HG03159 (cell line): Measurements from ENCODE around the gene RHOF.
A peak's percentile ranks its signal among the peaks of the same experiment; 100 is the strongest.
"Not testable (repeated sequence)": the region's sequence is repeated elsewhere in the genome, so short reads cannot be mapped to it uniquely, and the experiment has no call there.

Source experiments
- ATAC-seq: cut with Tn5 transposase; IDR thresholded peaks from one replicate; pipeline ENCODE4 v1.9.1; 2021; ENCODE audit warnings: mild to moderate bottlenecking, moderate library complexity; ENCODE audit not compliant: unreplicated experiment

RHOF gene

DNA sequence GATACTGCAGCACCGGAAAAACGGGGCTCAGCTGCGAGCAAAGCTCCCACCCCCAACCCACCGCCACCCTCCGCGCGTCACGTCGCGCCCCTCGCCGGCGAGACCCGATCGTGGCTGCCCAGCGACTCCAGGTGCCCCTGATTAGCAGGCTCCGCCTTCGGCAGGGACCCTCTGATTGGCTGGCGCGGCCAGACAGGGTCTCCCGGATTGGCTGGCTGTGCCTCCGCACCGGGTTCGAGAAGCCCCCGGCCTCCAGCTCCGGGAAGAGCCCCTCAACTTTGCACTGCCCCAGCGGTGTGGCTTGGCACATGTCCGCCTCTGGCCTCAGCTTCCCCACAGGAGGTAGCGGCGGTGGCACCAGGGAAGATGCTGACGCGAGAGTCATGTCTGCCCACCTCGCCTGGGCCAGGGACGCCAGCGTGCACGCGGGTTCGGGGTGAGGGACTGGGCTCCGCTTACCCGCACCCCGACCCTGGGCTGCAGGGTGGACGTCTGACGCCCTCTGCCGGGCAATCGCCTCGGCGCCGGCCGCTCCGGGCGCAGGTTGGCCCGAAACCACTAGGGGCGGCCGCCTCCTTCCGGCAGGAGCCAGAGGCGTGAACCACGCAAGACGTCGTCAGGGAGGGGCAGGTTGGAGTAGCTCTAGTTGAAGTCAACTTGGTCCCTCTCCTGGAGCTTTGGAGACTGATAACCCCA lies 498 bp upstream of the RHOF start:
- peak; percentile 44 for ATAC-seq

DNA sequence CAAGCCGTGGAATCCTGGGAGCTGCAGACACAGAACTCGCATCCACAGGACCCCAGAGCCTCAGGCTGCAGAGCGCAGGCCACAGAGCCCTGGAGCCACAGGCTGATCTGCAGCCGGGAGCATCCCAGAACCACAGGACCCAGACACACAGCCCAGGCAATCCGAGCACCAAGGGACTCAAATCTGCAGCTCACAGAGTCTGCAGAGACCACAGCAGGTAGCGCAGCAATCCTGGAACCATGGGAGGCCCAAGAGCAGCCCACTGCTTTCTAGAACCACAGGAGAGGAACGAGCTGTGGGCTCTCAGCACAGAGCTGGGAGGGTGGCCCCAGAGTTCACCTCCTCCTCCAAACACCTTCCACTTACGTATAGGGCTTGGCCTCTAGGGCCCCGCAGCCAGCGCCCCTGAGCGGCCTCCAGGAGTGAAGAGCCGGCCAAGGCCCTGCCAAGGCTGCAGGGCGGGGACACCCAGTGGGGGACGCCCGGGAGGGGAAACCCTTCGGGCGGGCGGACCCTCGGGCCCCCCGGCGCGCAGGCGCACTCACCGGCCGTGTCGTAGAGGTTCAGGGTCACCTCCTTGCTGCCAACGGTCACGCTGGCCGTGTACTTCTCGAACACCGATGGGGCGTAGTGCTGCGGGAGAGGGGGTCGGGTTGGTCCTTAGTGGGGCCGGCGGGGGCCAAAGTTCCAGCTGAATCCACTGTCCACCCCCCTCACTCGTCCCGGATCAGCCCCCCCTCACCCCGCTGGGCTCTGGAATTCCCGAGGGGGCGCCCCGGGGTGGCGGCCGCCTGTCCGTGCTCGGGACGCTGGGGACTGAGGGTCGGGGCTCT lies 665 bp downstream of the RHOF start:
- no peak for ATAC-seq

DNA sequence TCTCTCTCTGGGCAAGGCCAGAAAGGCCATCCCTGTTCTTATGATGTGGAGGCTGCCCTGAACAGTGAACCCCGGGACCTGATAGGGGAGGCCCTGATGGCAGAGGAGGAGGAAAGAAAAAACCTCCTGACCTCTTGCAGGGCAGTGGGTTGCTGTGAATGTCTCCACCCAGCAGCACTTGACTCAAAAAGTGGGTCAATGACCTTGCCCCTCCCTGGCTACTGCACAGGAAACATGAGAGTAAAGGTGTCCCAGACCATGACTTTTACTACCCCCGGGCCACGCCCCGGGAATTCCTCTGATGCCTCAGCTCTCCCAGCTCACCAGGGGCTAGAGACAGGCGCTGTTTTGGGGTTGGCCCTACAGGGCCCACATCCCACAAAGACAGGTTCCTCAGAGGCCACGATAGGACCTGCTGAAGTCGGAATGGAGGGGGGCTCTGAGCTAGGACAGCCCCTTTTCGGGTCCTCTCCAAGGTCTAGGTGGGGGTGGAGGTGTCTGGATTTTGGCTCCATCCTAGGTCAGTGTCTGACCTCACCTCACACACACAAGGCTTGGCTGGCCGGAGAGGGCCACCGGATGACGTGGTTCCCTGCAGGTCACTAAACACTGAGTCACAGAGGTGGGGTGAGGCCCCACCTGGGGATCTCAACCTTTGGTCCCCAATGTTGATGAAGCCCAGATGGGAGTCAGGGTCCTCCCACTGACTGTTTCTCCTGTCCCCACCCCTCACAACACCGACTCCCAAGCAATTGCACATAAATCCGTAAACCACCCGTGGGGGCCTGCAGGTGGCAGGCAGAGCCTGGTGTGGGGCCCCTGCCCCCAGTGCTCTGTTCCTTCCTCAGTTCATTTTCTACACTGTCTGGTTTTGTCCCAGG lies 1.6 kb downstream of the RHOF start:
- no peak for ATAC-seq

DNA sequence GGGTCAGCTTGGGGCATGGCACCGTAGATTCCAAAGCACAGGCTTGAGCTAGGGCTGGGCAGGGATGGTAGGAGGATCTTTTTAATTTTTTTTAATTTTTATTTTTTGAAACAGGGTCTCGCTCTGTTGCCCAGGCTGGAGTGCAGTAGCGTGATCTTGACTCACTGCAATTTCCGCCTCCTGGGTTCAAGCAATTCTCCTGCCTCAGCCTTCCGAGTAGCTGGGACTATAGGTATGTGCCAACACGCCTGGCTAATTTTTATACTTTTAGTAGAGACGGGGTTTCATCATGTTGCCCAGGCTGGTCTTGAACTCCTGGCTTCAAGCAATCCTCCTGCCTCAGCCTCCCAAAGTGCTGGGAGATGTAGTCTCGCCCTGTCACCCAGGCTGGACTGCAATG lies 2.7 kb downstream of the RHOF start:
- ATAC-seq, result not testable (repeated sequence)

DNA sequence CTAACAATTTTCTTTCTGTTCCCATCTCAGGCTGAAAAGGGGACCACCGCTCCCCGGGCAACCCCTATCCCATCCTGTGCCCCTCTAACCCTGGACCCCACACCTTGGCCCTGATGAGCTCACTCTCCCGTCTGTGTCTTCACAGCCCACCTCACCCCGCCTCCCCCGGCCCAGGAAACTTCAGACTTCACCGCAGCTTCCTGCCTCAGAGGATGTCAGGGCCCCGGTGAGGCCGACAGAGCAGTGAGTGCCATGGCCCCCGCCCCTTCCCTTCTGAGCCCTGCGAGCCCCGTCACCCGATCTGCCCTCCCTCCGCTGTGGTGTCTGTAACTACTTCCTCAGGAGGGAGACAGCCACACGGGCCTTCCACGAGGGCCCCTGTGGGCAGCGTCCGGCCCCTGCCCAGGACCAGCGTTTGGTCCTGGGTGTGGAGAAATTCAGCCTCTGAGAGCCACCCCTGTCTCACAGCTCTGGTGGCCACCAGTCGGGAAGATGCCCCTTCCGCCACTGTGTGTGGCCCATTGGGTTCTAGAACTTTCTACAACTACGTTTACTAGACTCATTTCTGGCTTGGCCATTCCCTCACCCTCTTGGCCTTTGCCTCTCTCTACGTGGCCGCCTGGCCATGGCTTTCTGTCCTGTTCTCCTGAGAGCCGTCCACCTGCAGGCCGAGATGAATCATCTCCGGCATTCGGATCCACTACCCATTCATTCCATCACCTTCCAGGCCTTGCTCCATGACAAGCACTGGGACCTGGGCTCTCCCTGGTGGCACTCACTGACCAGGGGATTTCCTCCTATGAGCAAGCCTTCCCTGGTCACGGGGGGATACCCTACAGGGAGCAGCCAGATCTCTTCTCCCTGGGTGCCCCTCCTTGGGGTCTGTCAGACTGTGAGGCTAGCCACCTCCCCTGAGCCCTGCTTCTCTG lies 3.4 kb downstream of the RHOF start:
- peak; percentile 44 for ATAC-seq

DNA sequence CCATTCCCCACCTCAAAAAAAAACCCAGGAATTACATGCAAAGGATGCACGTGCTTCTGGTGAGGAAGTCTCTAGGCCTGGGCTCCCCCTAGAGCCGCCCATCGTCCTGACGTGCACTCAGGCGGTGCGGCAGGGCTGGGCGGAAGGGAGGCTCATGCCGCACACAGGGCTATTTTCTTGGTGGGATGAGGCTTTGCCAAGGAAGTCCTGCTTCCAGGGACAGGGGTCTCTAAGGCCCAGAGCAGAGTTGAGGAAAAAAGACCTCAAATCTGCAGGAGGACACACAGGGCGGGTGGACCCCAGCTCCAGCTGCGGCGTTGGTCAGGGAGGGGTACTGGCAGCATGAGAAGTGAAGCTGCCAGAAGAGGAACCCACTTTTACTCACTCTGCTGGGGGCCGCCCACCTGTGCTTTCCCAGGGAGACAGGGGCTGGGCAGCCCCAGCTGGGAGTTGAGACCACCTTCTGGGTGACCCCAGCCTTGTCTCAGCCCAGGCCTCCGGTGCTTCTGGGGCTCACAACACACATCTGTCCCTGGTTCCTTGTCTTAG lies 4.2 kb downstream of the RHOF start:
- ATAC-seq, result no peak

DNA sequence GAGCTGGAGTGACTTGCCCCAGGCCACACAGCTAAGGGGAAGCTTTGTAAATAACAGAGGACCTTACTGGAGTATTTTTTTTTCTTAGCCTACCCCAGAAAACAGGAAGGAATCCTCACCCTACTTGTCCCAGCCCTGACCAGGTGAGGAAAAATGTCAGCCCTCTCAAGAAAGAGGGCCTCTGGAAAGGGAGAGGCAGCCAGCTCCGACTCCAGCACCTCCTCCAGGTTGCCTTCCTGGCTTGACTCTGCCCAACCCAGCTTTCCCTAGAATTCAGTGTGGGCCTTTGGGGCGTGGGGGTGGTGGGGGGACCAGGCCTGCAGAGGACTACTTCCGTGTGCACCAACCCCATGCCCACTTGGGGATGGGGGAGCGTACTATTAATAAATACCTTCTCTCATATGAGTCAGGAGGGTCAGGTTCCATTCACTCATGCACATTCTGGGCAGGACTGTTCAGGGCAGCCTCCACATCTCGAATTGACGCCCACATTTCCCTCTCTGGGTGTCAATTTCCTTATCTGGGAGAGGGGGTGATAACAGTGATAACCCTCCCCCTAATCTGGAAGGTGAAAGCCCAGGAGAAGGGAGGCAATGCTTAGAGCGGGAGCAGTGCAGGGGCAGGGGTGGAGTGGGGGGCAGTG lies 5.2 kb downstream of the RHOF start:
- no peak for ATAC-seq

DNA sequence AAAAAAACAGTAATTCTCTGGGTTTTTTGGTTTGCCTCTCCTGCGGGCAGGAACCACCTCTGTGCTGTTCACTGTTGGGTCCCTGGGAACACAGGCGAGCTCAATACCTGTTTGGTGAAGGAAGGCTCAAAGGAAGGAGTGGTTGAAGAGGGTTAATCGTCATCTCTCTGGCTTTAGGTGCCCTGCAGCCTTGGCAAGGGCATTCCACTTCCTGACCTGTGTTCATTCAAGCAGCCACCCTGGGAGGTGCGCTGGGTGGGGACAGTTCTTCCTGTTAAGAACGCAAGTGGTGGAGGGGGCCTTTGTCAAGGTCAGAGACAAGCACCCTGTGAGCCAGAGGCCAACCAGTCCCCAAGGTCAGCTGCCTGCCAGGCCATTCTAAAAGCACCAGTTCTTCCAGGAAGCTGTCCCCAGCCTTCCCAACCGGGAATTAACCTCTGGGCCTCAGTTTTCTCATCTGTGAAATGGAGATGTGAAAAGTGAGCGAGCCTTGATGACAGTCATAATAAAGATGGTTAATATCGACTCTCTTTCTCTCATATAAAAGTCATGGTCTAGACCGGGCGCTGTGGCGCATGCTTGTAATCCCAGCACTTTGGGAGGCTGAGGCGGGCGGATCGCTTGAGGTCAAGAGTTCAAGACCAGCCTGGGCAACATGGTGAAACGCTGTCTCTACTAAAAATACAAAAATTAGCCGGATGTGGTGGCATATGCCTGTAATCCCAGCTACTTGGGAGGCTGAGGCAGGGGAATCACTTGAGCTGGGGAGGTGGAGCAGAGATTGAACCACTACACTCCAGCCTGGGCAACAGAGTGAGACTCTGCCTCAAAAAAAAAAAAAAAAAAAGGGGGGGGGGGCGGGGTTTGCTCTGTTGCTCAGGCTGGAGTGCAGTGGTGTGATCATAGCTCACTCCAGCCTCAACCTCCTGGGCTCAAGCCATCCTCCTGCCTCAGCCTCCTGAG lies 6.1 kb downstream of the RHOF start:
- no peak for ATAC-seq

DNA sequence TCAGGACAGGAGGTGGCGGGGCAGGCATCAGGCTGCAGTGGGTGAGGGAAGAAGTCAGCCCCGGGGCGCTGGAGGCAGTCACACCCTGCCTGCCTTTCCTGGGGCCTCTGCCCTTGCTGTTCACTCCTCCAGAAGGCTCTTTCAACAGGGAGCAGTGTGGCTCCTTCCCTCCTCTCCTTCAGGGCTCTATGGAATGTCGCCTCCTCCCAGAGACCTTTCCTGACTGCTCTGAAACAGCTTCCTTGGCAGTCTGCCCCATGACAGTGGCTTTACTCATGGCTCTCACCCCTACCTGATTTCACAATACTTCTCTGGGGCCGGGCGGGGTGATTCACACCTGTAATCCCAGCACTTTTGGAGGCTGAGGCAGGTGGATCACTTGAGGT lies 7.1 kb downstream of the RHOF start:
- no peak for ATAC-seq

DNA sequence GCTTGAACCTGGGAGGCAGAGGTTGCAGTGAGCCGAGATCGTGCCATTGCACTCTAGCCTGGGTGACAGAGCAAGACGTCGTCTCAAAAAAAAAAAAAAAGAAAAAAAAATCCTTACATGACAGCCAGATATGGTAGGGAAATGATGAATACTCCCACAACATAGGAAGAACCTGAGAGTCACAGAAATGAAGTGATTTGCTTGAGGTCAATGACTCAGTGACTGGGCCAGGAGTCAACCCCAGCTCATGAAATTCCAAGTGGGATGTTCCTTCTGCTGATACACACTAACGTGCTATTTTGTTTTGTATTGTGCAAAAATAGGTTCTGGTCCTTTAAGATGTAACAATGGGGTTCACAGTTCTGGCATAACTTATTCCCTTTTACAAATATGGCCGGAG lies 9.0 kb downstream of the RHOF start:
- no peak for ATAC-seq

DNA sequence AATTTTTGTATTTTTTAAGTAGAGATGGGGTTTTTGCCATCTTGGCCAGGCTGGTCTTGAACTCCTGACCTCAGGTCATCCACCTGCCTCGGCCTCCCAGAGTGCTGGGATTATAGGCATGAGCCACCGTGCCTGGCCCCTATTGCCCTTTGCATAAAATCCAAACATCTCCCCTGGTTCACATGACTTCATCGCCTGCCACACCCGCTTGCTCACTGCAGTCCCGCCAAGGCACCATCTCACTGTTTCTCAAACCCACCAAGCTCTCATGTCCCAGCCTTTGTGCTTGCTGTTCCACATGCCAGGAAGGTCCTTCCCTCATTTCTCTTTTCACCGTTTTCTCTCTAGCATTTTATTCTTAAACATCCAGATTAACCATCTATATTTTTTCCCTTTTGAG lies 9.7 kb downstream of the RHOF start:
- no peak for ATAC-seq

DNA sequence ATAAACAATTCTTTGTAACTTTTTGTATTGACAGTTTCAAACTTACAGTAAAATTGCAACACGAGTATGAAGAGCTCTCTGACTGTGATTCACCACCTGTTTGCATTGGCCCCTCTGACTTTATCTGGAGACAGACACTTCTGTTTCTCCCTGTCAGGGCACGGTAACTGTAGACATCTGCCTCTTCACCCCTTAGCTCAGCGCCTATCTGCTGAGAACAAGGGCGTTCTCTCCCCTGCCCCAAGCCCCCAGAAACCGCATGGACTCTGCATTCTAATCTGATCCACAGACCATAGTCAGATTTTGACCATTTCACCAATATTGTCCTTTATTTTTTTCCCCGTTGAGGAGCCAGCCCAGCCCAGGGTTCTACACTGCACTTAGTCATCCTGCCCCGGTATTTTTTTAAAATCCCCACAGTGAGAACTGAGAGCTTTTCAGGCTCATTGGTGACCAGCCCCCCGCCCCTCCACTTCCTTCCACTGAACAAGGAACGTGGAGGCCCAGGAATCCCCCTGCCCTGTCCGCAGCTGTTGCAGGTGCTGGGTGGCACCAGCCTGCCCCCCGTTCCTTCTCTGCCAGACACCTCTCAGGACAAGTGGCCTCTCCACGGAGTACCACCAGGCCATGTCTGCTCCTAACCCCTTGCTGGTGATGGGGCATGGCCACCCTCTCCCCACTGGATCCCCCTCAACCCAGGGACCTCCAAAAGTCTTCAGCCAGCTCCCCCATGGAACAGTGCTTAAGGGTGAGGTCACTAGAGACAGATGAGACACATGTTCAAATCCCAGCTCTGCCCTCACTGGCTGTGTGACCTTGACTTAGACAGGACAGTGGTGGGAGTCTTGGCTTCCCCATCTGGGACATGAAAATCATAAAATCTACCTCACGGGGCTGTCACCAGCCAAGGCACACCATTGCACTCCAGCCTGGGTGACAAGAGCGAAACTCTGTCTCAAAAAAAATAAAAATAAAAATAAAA lies 11.2 kb downstream of the RHOF start:
- ATAC-seq, result peak; percentile 52

DNA sequence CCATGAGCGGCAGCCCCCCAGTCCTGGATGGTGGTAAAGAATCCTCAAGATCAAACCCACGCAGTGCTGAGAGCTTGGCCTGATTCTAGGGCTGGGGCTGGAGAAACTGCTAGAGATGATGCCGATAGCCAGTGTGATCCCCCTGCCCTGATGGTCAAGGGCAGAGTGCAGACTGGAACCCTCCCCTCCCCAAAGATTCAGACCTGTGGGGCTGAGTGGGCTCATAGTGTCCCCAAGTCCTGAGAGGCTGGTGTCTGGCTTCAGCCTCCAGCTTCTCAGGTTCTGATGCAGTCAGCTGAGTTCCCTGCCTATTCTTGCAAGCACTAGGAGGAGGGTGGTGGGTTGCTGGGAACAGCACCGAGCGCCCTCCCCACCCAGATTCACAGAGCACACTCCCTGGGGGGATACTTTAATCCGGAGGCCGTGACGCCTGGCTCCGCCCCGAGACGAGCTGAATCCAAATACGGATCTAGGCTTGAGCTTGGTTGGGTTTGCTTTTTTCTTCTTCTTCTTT lies 11.9 kb downstream of the RHOF start:
- peak; percentile 23 for ATAC-seq

DNA sequence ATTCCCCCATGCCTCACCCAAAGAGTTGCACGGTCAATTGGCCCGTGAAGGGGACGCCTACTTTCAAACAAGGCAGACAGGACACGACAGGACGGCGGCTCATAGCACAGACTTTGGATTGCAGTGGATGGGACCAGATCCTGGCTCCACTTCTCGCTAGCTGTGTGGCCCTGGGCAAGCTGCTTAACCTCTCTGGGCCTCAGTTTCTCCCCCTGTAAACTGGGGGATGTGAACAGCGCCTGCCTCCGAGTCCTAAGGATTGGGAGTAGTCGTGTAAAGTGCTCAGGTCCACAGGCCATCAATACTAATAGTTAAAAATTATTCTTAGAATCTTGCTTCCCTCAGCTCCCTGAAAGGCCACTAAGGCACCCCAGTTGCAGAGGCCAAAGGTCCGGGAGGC lies 13.1 kb downstream of the RHOF start:
- ATAC-seq, result no peak

DNA sequence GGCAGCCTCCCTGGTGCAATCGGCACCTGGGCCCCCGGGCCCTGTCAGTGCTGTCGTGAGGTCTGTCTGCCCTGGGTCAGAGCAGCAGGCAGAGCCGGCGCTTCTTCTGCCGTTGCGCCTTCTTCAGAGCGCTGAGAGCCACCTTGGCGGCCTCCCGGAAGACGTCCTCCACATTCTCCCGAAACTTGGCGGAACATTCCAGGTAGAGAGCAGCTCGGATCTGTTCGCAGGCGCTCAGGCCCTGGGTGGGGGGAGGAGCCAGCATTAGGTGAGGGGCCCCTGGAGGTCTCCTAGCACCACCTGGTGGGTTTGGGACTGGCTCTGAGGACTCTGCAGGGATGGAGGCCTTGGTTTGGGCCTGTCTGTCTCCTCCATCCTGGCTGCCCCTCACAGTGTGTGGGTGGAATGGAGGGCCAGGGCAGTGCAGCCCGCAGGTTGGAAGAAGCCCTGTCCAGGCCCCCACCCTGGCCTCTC lies 14.0 kb downstream of the RHOF start:
- ATAC-seq, result no peak

DNA sequence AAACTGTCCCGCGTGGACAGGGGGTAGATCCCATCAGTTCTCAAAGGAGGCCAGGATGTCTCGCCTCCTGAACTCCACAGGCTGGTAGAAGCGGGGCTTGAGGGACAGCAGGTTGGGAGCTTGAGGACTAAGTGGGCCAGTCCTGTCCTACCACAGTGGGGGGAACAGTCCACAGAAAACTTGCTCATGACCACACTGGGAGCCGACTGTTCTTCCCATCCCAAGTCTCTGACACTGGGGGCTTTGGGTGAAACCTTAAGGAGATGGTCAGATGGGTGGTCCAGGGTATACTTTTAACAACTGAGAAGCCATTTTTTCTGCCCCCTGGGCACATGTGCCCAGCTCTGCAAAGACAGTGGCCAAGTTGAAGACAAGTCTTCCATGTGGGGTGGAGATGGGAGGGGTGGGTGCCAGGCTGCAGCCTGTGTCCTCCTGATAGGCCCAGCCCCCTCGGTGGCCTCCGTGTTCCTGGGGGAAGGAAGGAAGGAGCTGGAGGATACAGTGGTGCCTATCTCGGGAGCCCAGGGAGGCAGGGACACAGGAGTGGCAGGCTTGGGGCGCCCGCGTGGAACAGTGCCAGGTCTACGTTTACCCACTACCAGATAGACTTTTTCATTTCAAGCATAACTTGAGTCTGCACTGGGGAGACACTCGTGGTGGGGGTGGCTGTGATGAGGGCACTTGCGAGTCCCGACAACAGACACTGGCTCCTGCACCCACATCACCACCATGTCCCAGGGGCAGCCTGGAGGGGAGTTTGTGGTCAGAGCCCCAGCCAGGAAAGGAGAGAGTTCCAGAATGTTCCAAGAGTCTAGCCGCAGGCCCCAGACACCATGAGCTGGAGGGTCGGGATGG lies 14.7 kb downstream of the RHOF start:
- no peak for ATAC-seq
